K562 (cell line): ENCODE measurements around the gene CEMIP2. TPM values are rescaled to one million over a fixed set of nuclear protein-coding genes. Genes with fewer than 3 reads are reported as not detected.

Experiments
- ATAC-seq: fragments of 200-7000 bp; cut with Tn5 transposase; 3 replicates; pipeline ENCODE4 v1.9.1; 2020; ENCODE audit warnings: moderate library complexity
- BruUV-seq: library from RNA; stranded (reverse); fragments of 400-500 nt; replicated peaks from 2 replicates; lab custom pipeline; 2021; lab: Mats Ljungman, UMichigan
- CTCF ChIA-PET: fragments of 300-600 bp; formaldehyde crosslinking; extraction: SDS; loops from one replicate; lab custom pipeline; 2021; ENCODE audit warnings: low intra/inter-chr PET ratio; lab: Yijun Ruan, JAX
- POLR2A ChIA-PET: fragments of 300-600, 350-650 bp; sonication (Branson Sonifier 250); formaldehyde crosslinking; extraction: SDS; loops from one replicate; lab custom pipeline; 2021; ENCODE audit warnings: antibody characterized with exemption, inconsistent platforms; lab: Yijun Ruan, JAX
- DNase-seq, 4 experiments: peaks; one replicate each; pipeline versions ENCODE4 v3.0.0 to v3.0.0-alpha.2; 2011 to 2018; ENCODE audit warnings: low spot score in 3 of 4, mixed read lengths in 3 of 4; ENCODE audit errors: extremely low read depth in 1 of 4
- FAIRE-seq: peaks from 2 replicates; lab custom pipeline; 2011; peaks lifted over from hg19 to GRCh38; lab: Jason Lieb, UNC
- H2AFZ ChIP-seq: 2 replicates; pipeline ENCODE4 v1.6.0; 2011; ENCODE audit warnings: low read depth, low read length, control low read depth, inconsistent platforms
- H3K27ac ChIP-seq: fragments of 200-600 bp; 3 replicates; pipeline ENCODE4 v1.8.0; 2011; ENCODE audit warnings: low read depth, mild to moderate bottlenecking, control low read depth, inconsistent platforms, low read length, moderate library complexity, mixed read lengths; ENCODE audit errors: extremely low read depth
- H3K27me3 ChIP-seq, 2 experiments: fragments of 300-600 bp in 1 of 2; 2 replicates in 1 of 2; 3 replicates in 1 of 2; pipeline versions ENCODE4 v1.6.0 to v1.8.0; 2011; ENCODE audit warnings: inconsistent platforms in 2 of 2, low read length in 2 of 2, mild to moderate bottlenecking in 1 of 2, mixed read lengths in 1 of 2, moderate library complexity in 1 of 2; ENCODE audit not compliant: control insufficient read depth in 2 of 2, insufficient read depth in 2 of 2
- H3K36me3 ChIP-seq: fragments of 300-600 bp; 3 replicates; pipeline ENCODE4 v1.8.0; 2011; ENCODE audit warnings: mild to moderate bottlenecking, low read length, inconsistent platforms; ENCODE audit not compliant: control insufficient read depth, insufficient read depth
- H3K4me1 ChIP-seq, 2 experiments: fragments of 200-600 bp in 1 of 2; replicated peaks in 1 of 2; 2 replicates in 1 of 2; 3 replicates in 1 of 2; pipeline versions ENCODE4 v1.5.1 to v1.8.0; 2011; ENCODE audit warnings: inconsistent platforms in 2 of 2, low read length in 2 of 2, mild to moderate bottlenecking in 1 of 2, mixed read lengths in 1 of 2, moderate library complexity in 1 of 2; ENCODE audit not compliant: control insufficient read depth in 2 of 2, insufficient read depth in 2 of 2
- H3K4me2 ChIP-seq: 2 replicates; pipeline ENCODE4 v1.6.1; 2011; ENCODE audit warnings: low read length, control low read depth, inconsistent platforms, mixed read lengths; ENCODE audit not compliant: insufficient read depth
- H3K4me3 ChIP-seq: fragments of 200-600 bp; sonication (generic), shearing (Covaris generic); 2 replicates; pipeline ENCODE4 v1.5.1; 2016; ENCODE audit warnings: control low read depth, inconsistent platforms
- H3K79me2 ChIP-seq: fragments of 200-600 bp; 3 replicates; pipeline ENCODE4 v1.8.0; 2011; ENCODE audit warnings: low read length, inconsistent platforms; ENCODE audit not compliant: control insufficient read depth, insufficient read depth
- H3K9ac ChIP-seq, 2 experiments: 2 replicates each; pipeline versions ENCODE4 v1.6.0 to v1.6.1; 2011; ENCODE audit warnings: low read depth in 2 of 2, low read length in 2 of 2, control low read depth in 1 of 2, inconsistent platforms in 1 of 2, mild to moderate bottlenecking in 1 of 2, mixed read lengths in 1 of 2; ENCODE audit not compliant: insufficient read depth in 1 of 2
- H3K9me1 ChIP-seq: one replicate; pipeline ENCODE4 v1.6.0; 2011; ENCODE audit warnings: inconsistent platforms, mild to moderate bottlenecking, low read length, moderate library complexity; ENCODE audit not compliant: control insufficient read depth, insufficient read depth
- H3K9me3 ChIP-seq: replicated peaks from 2 replicates; pipeline ENCODE4 v1.5.1; 2011; ENCODE audit warnings: low read depth, low read length, inconsistent platforms; ENCODE audit not compliant: control insufficient read depth, insufficient read depth
- H4K20me1 ChIP-seq: replicated peaks from 2 replicates; pipeline ENCODE4 v1.6.1; 2011; ENCODE audit warnings: low read length, inconsistent platforms, mixed read lengths; ENCODE audit not compliant: control insufficient read depth, insufficient read depth
- ARID3A ChIP-seq: IDR thresholded peaks from 2 replicates; pipeline ENCODE4 v1.6.1; 2012; ENCODE audit warnings: low read depth, low read length, improper control_type of control experiment, borderline replicate concordance
- CSDE1 ChIP-seq, 2 experiments: fragments of 450-650 bp; IDR thresholded peaks; 2 replicates each; pipeline ENCODE4 v1.6.1; 2016; ENCODE audit warnings: mild to moderate bottlenecking in 1 of 2
- DACH1 ChIP-seq: fragments of 450-650 bp; IDR thresholded peaks from 2 replicates; pipeline ENCODE4 v1.6.1; 2018; ENCODE audit not compliant: partially characterized antibody
- E2F5 ChIP-seq: sonication (generic); formaldehyde crosslinking; IDR thresholded peaks from 2 replicates; pipeline ENCODE4 v1.8.0; 2022; ENCODE audit warnings: mild to moderate bottlenecking, missing genetic modification reagents
- FOXA3 ChIP-seq, 2 experiments: fragments of 450-650 bp in 1 of 2; sonication (generic) in 1 of 2; formaldehyde crosslinking; IDR thresholded peaks in 1 of 2; conservative IDR thresholded peaks in 1 of 2; 2 replicates each; pipeline versions ENCODE4 v1.4.0 to v1.8.0; 2020 to 2022; ENCODE audit warnings: mild to moderate bottlenecking in 2 of 2, missing genetic modification reagents in 1 of 2
- FOXM1 ChIP-seq, 2 experiments: fragments of 450-650 bp in 1 of 2; sonication (generic) in 1 of 2; formaldehyde crosslinking in 1 of 2; IDR thresholded peaks; 2 replicates each; pipeline versions ENCODE4 v1.6.1 to v1.9.0; 2017 to 2022; ENCODE audit warnings: low read depth in 2 of 2, mild to moderate bottlenecking in 2 of 2, missing genetic modification reagents in 1 of 2, moderate library complexity in 1 of 2
- HOXB6 ChIP-seq: fragments of 250-450 bp; sonication (Bioruptor Pico); IDR thresholded peaks from 2 replicates; pipeline ENCODE4 v1.5.1; 2022; ENCODE audit warnings: mild to moderate bottlenecking, borderline replicate concordance
- MAFF ChIP-seq: IDR thresholded peaks from 2 replicates; pipeline ENCODE4 v1.6.1; 2012; ENCODE audit warnings: low read length, improper control_type of control experiment
- MAFG ChIP-seq: fragments of 450-650 bp; conservative IDR thresholded peaks from 2 replicates; pipeline ENCODE4 v1.6.1; 2016; ENCODE audit warnings: missing genetic modification characterization, missing compliant biosample characterization
- NCOA6 ChIP-seq: fragments of 450-650 bp; IDR thresholded peaks from 2 replicates; pipeline ENCODE4 v1.6.1; 2017; ENCODE audit warnings: mild to moderate bottlenecking
- NFE2L1 ChIP-seq: fragments of 450-650 bp; IDR thresholded peaks from 2 replicates; pipeline ENCODE4 v1.6.1; 2016; ENCODE audit warnings: missing genetic modification characterization, low read depth, mild to moderate bottlenecking, missing compliant biosample characterization, moderate library complexity, borderline replicate concordance
- PTTG1 ChIP-seq: fragments of 450-650 bp; IDR thresholded peaks from 2 replicates; pipeline ENCODE4 v1.6.1; 2016; ENCODE audit warnings: low read depth, mild to moderate bottlenecking, missing genetic modification characterization, missing compliant biosample characterization
- RHOXF2B ChIP-seq: fragments of 250-450 bp; sonication (Bioruptor Pico); conservative IDR thresholded peaks from 2 replicates; pipeline ENCODE4 v1.5.1; 2021
- SMAD4 ChIP-seq: fragments of 250-450 bp; sonication (Bioruptor Pico); conservative IDR thresholded peaks from 2 replicates; pipeline ENCODE4 v1.8.0; 2021; ENCODE audit warnings: inconsistent platforms, mild to moderate bottlenecking, moderate library complexity
- SMARCA4 ChIP-seq: fragments of 450-650 bp; IDR thresholded peaks from 2 replicates; pipeline ENCODE4 v1.6.1; 2016
- ZNF121 ChIP-seq: sonication (generic); formaldehyde crosslinking; conservative IDR thresholded peaks from 2 replicates; pipeline ENCODE4 v1.8.0; 2022; ENCODE audit warnings: missing genetic modification reagents
- ZNF511 ChIP-seq: sonication (generic); formaldehyde crosslinking; IDR thresholded peaks from 2 replicates; pipeline ENCODE4 v1.8.0; 2022; ENCODE audit warnings: mild to moderate bottlenecking, missing genetic modification reagents
- WGBS: fragments of 100-300 bp; shearing (Covaris generic); methylation state at CpG from one replicate; pipeline ENCODE4 v1.1.6; 2016; ENCODE audit warnings: low coverage, mixed read lengths; ENCODE audit not compliant: insufficient coverage; ENCODE audit errors: missing lambda C conversion rate; 5-methylcytosine and 5-hydroxymethylcytosine counted together
- in situ Hi-C: fragments of 300-500 bp; cut with MboI; formaldehyde crosslinking; loops from 4 replicates; pipeline ENCODE4 v1.15.0; 2018; ENCODE audit warnings: inconsistent platforms, mixed read lengths
- intact Hi-C: fragments of 100-400 bp; cut with micrococcal nuclease; formaldehyde crosslinking; loops from 2 replicates; pipeline ENCODE4 v1.14.2; 2022
- polyA plus RNA-seq, 8 experiments: library from polyadenylated mRNA; depleted of rRNA in 4 of 8; stranded (reverse) in 5 of 8; unstranded in 3 of 8; fragments of >200 nt; fragmentation: Nextera tagmentation in 2 of 8; fragmentation: Illumina TruSeq in 1 of 8; extraction: Ambion mirVana in 2 of 8; extraction: Trizol in 1 of 8; gene quantifications; 2 replicates each; pipeline versions ENCODE4 v1.2.1 to v1.2.3, GENCODE V29; 2011 to 2014; ENCODE audit warnings: inconsistent platforms in 1 of 8, missing spikeins in 1 of 8
- total RNA-seq, 7 experiments: library from RNA; depleted of rRNA in 6 of 7; stranded (reverse); fragments of >200 nt in 6 of 7; fragmentation: Illumina TruSeq in 2 of 7; extraction: Trizol in 2 of 7; gene quantifications; 2 replicates each; pipeline versions ENCODE4 v1.2.1 to v1.2.3, GENCODE V29; 2011 to 2021; ENCODE audit warnings: low replicate concordance in 1 of 7

CEMIP2 gene
- total and polyA plus RNA-seq, 9 of the 15 experiments (the other 6 are each of a cell fraction or from before 2014, with no cell fraction given): 5.4 to 29.9 (median 14.2) TPM

GRCh38 chr9:71725590-71726338, 42.5 kb downstream of the CEMIP2 start:
- Histone ChIP-seq H3K36me3 (peaks cover 54% of the 10 kb centered on the region; the same call in 1 of the 3 replicates), H3K9me3 (no peaks in the 10 kb centered on the region), H3K79me2 (no peaks in the 10 kb centered on the region), H3K4me1 (peaks cover 0 to 2% of the 10 kb centered on the region in 2 experiments; a peak in 1 of 5 replicates), H3K4me2 (no peak overlapping the region), H4K20me1 (no peaks in the 10 kb centered on the region), H3K9ac (no peak overlapping the region), H3K9me1 (no peaks in the 10 kb centered on the region), H3K27me3 (no peaks in the 10 kb centered on the region), H2AFZ (no peak overlapping the region), H3K4me3 (no peak overlapping the region), H3K27ac (no peak overlapping the region; the same call in 2 of the 3 replicates)
- no TSS peak for BruUV-seq
- intact Hi-C loops (no loop called here), in situ Hi-C loops (no loop called here)
- ChIA-PET POLR2A (interaction anchor here (1.1 kb wide), 1 partner anchor 47 kb away, joined by 3 read pairs; no protein-coding TSS in a partner anchor), CTCF (no interaction called here)
- ATAC-seq: peak; percentile 77
- DNase-seq: peak; percentile 24 to 57 (median 32)
- 2% methylated on average over 5 of the region's 5 CpGs for WGBS
- FAIRE-seq: peak; percentile 83
- TF ChIP-seq HOXB6 (CRISPR knock-in tag) (no peak), RHOXF2B (CRISPR knock-in tag) (no peak), SMARCA4 (peak; percentile 81), E2F5 (CRISPR knock-in tag) (no peak), MAFF (peak; percentile 0; the same call in 1 of the 2 replicates), NFE2L1 (tag) (no peak), SMAD4 (0 out of 2 replicates have a peak, but pooled peaks have one; percentile 47), ARID3A (0 out of 2 replicates have a peak, but pooled peaks have one; percentile 14), DACH1 (peak; percentile 53), PTTG1 (tag) (no peak), NCOA6 (no peak), ZNF511 (CRISPR knock-in tag) (no peak), MAFG (tag) (0 out of 2 replicates have a peak, but pooled peaks have one; percentile 12), FOXA3 (CRISPR knock-in tag; conservative IDR thresholded peaks at IDR 0.05 in 1 of 2, IDR thresholded peaks at IDR 0.05 in 1 of 2) (peak in 1 of 2 experiments; percentile 58; a peak in 2 of 4 replicates), CSDE1 (IDR thresholded peaks at IDR 0.05) (no peak), FOXM1 (IDR thresholded peaks at IDR 0.05; ENCODE audit: low read depth) (peak; percentile 85), FOXM1 (CRISPR knock-in tag; IDR thresholded peaks at IDR 0.05; ENCODE audit: low read depth) (no peak), ZNF121 (CRISPR knock-in tag) (no peak)
